Left kidney (tissue), 8 donors: Measurements from ENCODE around the gene GGNBP2. TPM values are rescaled to one million over a fixed set of nuclear protein-coding genes. Genes with fewer than 3 reads are reported as not detected.
"Not testable (repeated sequence)": the region's sequence is repeated elsewhere in the genome, so short reads cannot be mapped to it uniquely, and the experiment has no call there.

ENCODE experiments used
- DNase-seq: peaks from one replicate; pipeline ENCODE4 v3.0.0-alpha.2; 2013
- long read RNA-seq, 8 donors: transcript quantifications; one replicate each; lab custom pipeline, GENCODE V29; 2026
- polyA plus RNA-seq: library from polyadenylated mRNA; unstranded; fragments of 120-200 nt; gene quantifications from one replicate; pipeline ENCODE4 v1.2.1, GENCODE V29; 2013; ENCODE audit not compliant: insufficient read length

The GGNBP2 gene, protein sequence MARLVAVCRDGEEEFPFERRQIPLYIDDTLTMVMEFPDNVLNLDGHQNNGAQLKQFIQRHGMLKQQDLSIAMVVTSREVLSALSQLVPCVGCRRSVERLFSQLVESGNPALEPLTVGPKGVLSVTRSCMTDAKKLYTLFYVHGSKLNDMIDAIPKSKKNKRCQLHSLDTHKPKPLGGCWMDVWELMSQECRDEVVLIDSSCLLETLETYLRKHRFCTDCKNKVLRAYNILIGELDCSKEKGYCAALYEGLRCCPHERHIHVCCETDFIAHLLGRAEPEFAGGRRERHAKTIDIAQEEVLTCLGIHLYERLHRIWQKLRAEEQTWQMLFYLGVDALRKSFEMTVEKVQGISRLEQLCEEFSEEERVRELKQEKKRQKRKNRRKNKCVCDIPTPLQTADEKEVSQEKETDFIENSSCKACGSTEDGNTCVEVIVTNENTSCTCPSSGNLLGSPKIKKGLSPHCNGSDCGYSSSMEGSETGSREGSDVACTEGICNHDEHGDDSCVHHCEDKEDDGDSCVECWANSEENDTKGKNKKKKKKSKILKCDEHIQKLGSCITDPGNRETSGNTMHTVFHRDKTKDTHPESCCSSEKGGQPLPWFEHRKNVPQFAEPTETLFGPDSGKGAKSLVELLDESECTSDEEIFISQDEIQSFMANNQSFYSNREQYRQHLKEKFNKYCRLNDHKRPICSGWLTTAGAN
- 112 TPM for polyA plus RNA-seq
- long read RNA-seq, donor 1, transcript GGNBP2-214 (4 exons, 695 nt) = minor isoform, 6 of 23 reads
- long read RNA-seq, donor 1, transcript GGNBP2-218 (2 exons, 680 nt) = major isoform, 8 of 23 reads
- long read RNA-seq, donor 1, partial matches to known transcripts = 6 of 23 reads
- long read RNA-seq, donor 1, other reads (novel, unspliced or antisense) = 0 of 23 reads
- long read RNA-seq, donor 2, partial matches to known transcripts = 0 of 11 reads
- long read RNA-seq, donor 2, other reads (novel, unspliced or antisense) = 0 of 11 reads
- long read RNA-seq, donor 3, transcript GGNBP2-218 (2 exons, 680 nt) = major isoform, 7 of 21 reads
- long read RNA-seq, donor 3, partial matches to known transcripts = 5 of 21 reads
- long read RNA-seq, donor 3, other reads (novel, unspliced or antisense) = 0 of 21 reads
- long read RNA-seq, donor 4, partial matches to known transcripts = 6 of 12 reads
- long read RNA-seq, donor 4, other reads (novel, unspliced or antisense) = 0 of 12 reads
- long read RNA-seq, donor 5, transcript GGNBP2-218 (2 exons, 680 nt) = major isoform, 5 of 30 reads
- long read RNA-seq, donor 5, partial matches to known transcripts = 20 of 30 reads
- long read RNA-seq, donor 5, other reads (novel, unspliced or antisense) = 0 of 30 reads
- long read RNA-seq, donor 6, transcript GGNBP2-214 (4 exons, 695 nt) = major isoform, 6 of 30 reads
- long read RNA-seq, donor 6, partial matches to known transcripts = 19 of 30 reads
- long read RNA-seq, donor 6, other reads (novel, unspliced or antisense) = 0 of 30 reads
- long read RNA-seq, donor 7, transcript GGNBP2-214 (4 exons, 695 nt) = minor isoform, 5 of 32 reads
- long read RNA-seq, donor 7, transcript GGNBP2-218 (2 exons, 680 nt) = major isoform, 16 of 32 reads
- long read RNA-seq, donor 7, partial matches to known transcripts = 5 of 32 reads
- long read RNA-seq, donor 7, other reads (novel, unspliced or antisense) = 0 of 32 reads
- long read RNA-seq, donor 8, partial matches to known transcripts = 0 of 3 reads
- long read RNA-seq, donor 8, other reads (novel, unspliced or antisense) = 0 of 3 reads

DNA sequence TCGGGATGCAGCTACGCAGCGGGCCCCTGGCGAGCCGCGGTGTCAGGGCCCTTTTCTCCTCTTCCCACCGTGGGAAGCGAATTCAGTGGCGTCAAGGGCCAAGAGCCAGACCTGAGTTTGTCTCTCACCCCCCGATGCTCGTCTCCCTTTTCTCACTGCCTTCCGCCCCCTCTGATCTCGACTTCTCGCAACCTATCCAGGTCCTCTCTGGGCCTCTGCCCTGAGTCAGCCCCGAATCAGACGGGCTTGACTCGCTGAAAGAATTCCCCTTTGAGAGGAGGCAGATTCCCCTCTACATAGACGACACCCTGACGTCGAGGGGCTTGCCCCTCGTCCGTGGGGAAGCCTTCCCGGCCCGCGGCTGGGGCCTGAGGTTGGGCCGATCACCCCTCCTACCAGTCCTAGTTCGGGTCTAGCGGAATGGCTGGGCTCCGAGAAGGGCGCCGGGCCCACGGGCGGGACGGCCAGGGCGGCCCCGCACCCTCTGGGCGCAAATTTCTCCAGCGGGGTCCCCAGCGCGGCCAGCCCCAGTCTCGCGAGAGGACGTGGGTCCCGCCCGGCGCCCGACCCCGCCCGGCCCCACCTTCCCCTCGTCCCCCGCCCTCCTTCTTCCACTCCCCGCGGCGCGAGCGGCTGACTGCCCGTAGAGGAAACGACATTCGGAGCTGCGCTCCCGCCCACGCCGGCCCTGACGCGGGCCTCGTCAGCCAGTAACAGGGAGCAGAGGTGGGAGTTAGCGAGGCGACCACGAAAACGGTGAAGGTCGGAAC, at the start of gene GGNBP2:
Gene GGNBP2, plus strand, starts transcription at position 613 of the 770 bp plus-strand sequence. CDS start 806 bp downstream, outside the sequence.
- DNase-seq = peak; percentile 92

DNA sequence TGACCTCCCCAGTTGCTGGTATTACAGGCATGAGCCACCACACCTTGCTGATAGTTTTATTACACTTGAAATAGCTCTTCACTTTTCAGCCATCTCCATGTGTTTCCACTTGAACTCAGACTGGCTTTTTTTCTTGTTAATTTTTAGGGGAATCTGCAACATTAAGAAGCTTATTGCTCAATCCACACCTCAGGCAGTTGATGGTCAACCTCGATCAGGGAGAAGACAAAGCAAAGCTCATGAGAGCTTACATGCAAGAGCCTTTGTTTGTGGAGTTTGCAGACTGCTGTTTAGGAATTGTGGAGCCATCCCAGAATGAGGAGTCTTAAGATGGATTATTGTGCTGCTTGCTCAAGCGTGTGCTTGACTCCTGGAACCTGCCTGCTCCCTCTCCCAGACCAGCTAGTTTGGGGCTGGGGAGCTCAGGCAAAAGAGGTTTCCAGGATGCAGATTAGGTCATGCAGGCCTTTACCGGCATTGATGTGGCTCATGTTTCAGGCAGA, 49.6 kb upstream of the GGNBP2 start:
- DNase-seq = no peak

DNA sequence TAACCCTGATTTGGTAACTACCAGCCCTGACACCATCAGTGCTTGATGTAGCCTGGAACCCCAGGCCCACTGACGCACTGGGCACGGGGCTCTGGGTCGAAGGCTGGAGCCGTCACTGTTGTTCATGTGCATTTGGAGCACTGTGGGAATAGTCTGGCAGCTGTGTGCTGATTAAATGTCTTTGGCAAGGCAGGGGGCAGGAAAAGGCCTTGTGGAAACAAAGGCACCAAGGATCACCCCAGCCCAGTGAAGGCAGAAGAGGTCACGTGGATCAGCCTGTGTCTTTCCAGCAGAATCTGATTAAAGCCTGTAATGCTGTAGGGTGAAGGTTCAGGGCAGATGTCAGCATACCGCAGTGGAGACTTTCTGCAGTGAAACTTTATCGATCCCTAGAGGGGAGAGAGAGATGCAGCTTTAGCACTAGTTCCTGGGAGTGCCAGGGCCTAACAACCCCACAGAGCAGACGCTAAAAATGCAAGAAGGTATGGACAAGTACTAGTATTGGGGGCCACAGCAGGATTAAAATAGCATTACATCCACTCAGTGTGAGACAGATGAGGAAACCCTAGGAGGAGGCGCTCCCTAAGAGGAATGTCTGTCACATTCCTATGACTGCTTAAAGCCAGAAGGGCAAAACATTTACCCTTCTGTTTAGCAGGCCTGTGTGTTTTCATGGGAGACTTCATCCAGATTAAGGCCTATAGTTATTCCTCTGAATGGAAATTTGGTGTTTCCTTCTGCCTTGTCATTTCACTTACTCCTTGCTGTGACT, 48.5 kb upstream of the GGNBP2 start:
- DNase-seq = no peak

DNA sequence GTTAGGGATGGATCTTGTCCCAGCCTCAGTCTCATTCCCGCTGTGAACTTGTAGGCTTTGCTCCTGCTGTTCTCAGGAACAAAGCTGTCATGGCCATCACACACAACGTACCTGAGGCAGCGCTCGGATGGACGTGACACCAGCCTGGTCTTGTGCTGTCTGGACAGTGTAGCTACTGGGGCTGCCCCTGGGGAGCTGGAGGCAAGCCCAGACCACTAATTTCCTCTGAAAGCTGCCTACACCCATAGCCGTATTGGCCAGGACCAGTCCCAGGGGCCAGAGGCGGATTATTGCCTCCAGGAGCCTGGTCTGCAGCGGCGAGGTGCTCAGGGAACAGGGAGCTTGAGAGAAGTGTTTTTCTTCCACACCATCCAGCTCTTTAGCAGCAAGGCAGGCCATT, 46.6 kb upstream of the GGNBP2 start:
- DNase-seq = no peak

DNA sequence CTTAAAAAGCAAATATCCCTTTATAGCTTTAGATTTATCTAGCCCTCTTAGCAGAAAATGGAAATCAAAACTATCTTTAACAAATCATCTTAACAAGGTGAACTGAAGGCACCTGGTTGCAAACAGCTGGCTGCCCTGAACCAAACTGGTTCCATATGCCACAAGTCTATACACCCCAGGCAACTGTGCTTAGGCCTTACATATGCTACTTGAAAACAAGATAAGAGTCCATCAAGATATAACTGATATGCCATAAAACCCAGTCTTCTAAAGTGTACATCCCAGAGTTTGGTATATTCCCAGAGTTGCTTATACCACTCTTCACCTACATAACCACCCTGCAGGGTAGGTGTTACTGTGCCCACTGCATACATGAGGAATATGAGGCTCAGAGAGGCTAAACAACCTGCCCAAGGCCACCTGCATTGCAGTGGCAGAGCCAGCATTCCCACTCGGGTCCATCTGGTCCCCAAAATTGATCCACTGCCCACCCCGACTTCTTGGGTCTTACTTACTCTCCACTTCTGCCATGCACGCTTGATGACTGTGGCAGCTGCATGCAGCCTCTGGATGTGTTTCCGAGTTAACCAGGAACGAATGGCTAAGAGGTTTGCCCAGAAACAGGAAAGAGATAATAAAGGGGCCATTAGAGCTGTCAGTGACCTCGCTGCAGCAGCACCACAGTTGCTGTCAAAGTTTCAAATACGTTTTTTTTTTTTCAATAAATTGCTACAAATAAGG, 46.0 kb upstream of the GGNBP2 start:
- no peak for DNase-seq

DNA sequence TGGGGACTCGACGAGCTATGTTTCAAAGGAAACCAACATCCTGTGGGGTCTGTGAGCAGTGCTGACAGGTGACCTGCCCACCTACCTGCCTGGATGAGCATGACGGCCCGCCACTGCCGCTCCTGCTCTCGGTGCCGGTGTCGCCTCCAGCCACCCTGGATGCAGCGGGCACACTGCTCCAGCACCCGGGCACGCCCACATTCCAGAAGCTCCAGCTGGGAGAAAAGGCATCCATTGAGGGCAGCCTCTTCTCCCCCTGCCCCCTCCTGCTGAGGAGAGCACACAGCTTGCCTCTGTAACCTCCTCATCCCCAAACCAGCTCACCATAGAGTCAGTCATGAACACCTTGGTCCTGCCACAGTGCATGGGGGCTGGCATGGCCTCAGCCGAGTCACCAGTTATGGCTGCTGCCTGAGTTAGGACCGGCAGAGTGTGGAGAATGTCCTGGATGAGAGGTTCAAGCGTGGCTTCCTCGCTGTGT, 43.9 kb upstream of the GGNBP2 start:
- no peak for DNase-seq

DNA sequence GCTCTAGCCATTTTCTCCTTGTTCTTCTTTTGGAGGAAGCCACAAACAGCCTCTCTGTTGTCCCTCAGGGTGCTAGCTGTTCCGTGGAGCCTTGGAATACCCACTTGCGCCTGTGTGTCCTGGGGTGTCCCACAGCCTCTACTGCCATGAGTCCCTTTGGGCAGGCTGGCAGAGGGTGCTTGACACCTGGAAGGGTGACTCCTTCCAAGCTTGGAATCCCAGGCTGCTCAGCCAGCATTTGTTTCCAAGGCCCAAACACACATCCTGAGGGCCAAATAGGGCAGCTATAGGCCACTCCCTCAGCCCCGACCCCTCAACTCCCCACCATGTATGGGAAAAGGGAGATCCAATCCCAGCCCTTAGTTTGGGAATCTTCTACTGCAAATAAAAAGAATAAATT, 43.4 kb upstream of the GGNBP2 start:
- no peak for DNase-seq

DNA sequence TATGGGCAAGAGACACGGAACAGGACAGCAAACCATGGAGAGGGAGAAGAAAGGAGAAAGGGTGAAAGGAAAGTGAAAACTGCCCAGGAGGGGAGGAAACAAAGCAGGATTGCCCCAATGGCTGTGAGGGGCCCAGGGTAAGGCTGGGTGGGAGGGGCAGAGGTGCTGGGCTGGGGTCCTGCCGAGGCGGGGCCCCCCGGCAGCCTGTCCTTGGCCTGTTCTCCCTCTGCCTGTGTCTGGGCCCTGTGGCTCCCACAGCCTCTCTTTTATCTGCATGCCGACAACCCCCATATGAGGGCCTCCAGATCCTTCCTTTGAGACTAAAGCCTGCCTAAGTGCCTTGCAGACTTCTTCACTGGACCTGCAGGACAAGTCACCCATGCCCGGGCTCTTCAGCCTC, 42.8 kb upstream of the GGNBP2 start:
- no peak for DNase-seq

DNA sequence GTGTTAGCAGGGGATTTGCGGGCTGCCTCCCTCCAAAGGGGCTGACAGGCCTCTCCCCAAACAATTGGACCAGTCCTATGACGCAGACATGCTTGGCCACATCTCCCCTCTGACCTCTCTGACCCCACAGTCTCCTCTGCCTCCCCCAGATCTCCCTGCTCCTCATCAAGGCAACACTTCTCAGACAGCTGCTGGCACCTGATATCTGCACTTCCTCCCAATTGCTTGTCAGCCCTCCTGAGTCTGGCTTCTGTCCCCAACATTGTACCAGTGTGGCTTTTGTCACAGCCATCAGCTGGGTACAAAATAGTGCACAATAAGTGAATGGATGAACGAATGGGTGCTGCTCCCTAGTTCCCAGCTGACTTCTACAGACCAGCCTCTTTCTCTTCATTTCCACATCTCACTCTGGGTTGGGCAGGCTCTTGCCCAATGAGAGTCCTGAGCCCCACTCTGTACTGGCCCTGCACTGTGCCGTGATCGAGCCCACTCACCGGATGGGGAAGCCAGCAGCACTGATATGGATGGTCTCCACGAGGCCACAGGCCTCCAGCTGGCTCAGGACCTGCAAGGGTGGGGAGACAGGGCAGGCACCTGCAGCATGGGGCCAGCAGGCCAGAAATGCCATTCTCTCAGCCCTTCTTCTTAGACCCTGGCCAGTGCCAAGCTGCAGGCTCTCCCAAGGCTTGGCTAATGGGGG, 41.1 kb upstream of the GGNBP2 start:
- DNase-seq = no peak

DNA sequence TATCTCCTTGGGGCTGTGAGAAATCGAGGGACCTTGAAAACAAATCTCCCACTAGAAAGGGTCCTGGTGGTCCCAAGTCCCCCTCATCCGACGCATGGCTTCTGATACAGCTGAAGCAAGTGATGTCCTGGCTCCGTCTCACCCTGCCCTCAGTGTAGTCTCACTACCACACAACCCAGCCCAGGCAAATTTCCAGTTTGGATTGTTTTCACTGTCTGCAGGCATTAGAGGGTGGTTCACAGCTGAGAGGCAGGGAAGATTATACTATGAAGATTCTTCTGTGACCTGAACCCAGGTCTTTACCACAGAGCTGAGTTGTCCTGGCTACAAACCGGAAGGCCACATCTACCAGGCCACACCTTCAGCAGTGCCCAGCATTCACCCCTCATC, 40.6 kb upstream of the GGNBP2 start:
- no peak for DNase-seq

DNA sequence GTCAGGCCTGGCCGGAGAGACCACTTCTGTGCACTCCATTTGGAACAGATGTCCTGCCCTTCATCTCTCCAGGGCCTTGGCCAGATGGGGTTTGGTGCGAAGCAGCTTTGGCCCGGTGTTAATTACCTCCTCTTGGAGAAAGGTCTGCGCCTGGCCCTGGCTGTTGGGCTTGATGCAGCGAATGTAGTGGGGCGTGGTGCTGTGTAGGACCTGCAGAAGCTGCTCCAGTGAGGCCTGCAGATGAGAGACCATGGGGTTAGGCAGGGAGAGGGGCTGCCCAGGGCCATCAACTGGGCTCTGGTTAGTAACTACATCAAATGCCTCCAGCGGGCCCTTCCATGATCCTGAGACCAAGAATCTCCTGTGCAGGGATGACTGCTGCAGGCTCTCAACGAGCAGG, 39.5 kb upstream of the GGNBP2 start:
- no peak for DNase-seq

DNA sequence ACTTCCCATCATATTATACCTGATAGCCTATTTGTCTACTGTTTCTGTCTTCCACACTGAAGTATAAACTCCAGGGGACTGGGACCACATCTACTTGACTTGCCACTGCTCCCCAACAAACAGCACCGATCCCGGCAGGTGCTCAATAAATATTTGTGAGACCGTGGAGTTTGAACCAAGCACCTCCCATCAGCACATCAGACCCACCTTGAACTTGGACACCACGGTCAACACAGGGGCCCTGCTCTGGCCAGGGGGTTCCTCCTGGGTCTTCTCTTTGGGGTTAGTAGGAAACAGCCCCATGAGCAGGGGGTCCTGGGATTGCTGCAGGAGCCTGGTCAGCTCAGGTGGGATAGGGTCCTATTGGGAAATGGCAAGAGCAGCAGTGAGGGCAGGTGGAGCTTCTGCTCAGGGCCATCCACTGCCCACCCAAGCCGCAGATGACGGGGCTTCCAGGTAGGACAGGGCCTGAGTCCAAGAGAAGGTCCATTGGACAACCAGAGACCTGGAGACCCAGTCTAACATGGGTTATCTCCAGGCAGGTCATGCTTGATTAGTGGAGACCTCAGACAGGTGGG, 38.4 kb upstream of the GGNBP2 start:
- no peak for DNase-seq

DNA sequence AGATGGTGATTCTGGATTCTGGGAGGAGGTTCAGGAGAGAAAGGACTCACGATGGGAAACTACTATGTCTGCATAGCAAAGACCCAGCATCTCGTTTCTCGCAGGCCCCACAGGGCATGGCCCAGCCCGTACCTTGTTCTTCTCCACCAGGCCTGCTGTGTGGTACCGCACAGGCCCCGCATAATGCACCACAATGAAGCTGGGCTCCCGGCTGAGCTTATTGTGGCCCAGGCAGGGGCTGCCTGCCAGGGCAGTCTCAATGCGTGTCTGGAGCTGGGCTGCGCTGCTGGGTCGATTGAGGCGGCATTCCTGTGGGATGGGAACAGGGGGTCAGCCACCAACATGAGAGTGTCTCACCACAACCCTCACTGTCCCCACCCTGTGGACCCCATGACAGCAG, 37.9 kb upstream of the GGNBP2 start:
- no peak for DNase-seq

DNA sequence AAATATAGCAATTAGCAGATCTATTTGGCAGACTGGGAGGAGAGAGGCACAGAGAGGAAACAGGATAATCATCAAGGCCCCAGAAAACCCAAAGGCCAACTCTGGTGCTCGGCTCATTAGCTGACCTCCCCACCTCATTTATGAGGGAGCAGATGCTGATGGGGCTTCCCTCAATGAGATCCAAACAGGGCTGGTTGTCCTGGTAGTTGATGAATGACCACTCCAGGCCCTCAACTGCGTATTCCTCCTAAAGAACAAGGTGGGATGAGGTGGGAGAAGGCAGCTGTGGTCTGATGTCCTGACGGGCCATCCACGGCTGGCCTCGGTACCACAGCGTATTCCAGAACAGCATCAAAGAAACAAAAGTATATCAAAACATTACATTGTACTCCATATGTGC, 37.5 kb upstream of the GGNBP2 start:
- DNase-seq = no peak

DNA sequence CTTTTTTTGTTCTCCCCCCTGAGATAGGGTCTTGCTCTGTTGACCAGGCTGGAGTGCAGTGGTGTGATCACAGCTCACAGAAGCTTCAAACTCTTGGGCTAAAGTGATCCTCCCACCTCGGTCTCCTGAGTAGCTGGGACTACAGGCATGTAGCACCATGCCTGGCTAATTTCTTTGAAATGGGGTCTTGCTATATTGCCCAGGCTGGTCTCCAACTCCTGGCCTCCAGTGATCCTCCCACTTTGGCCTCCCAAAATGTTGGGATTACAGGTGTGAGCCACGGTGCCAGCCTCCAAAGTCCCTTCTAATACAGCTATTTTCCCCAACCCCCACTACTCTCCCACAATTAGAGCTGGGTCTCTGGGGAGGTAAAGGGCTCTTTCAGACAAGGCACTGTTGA, 36.3 kb upstream of the GGNBP2 start:
- not testable (repeated sequence) for DNase-seq

DNA sequence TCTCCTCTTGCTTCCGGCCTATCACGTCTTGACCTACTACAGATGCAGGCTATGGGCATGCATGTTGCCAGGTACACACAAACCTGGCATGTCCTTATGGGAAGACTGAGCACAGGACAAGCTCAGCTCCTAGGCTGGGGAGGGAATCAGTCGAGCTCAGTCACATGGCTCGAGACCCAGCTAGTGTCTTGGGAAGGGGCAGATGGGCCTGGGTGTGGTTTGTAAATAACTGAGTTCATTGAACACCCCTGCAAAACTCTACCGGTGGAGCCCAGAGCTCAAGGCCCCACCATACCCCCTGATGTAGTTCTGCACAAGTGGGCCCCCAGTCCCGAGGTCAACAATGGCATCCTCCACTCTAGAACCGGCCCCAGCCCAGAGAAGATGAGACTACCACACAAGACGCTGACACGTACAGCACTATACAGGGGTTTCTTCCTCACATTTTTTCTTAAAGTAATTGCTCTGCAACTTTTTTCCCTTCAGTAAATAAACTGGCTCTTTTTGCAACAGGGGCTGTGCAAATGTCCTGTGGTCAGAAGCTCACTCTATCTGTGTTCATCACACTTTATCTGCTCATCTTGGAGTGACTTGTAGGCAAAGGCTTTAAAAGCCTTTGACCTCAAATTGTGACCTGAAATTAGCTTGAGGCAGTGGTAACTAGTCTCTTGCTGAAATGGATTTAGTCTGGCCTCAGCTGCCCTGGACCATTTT, 35.3 kb upstream of the GGNBP2 start:
- DNase-seq = no peak

DNA sequence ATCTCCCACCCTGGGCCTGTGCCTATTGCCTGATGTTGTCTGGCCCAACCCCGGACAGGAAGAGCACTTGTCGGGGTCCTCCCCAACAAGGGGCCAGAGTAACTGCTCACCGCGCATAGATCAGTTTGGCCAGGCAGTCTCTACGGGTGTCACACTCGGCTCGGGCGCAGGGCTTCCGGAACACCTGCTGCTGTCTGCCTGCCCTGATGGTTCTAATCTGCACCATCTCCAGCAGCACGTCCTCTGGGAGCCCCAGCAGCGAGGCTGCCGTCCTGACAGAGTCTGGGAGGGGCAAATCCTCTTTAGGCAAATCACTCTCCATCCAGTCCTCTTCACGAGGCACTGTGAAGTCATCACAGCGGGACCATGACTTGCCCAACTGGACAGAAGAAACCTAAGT, 34.1 kb upstream of the GGNBP2 start:
- no peak for DNase-seq
